ENCODE measurements around the gene SLC2A13. TPM values are rescaled to one million over a fixed set of nuclear protein-coding genes. Genes with fewer than 3 reads are reported as not detected.

The SLC2A13 gene
- total RNA-seq, 6 experiments from 2014 or later, result 5.2 to 11.7 (median 8.7) TPM

- intact Hi-C loops (cut with DNase I), result no loop called here
- H3K27me3 ChIP-seq, result no peaks in the 10 kb centered on the region
- no peaks in the 10 kb centered on the region for H3K4me1 ChIP-seq
- no peak overlapping the region for H3K27ac ChIP-seq
- H3K4me3 ChIP-seq, result no peak overlapping the region
- TF ChIP-seq POLR2A (IDR thresholded peaks at IDR 0.05) (no peak), CTCF (IDR thresholded peaks at IDR 0.05) (no peak)
- DNase-seq (no peak), ATAC-seq (no peak)
- H3K9me3 ChIP-seq, result no peaks in the 10 kb centered on the region
- 88% methylated on average over 20 of the region's 20 CpGs for WGBS (ENCODE audit: insufficient coverage, low coverage, low lambda C conversion rate, missing lambda C conversion rate)
- no peaks in the 10 kb centered on the region for H3K36me3 ChIP-seq
Measured at GRCh38 chr12:39712334-39712733, 393.5 kb downstream of the SLC2A13 start.

Small RNA genes lying within 50 kb of the gene (small RNA-seq; reads per million reads assigned to genes)
- 0 reads per million in 2 experiments for gene RF00414

Other genes with a start within 250 kb of the SLC2A13 start
- gene LRRK2, start 118.9 kb upstream of the SLC2A13 start, total RNA-seq, result 10 to 100 TPM in 1 of 6 experiments, 1 to 10 TPM in 5; 4.1 to 19.1 (median 6.1) TPM